UCSD-AML1 (cell line): ENCODE data around the gene DDR2.
"Not testable (repeated sequence)": the region's sequence is repeated elsewhere in the genome, so short reads cannot be mapped to it uniquely, and the experiment has no call there.

Source experiments
- DNase-seq: peaks from one replicate; lab custom pipeline; 2025; ENCODE audit not compliant: unreplicated experiment; lab: John Stamatoyannopoulos, UW

The DDR2 gene

DNA sequence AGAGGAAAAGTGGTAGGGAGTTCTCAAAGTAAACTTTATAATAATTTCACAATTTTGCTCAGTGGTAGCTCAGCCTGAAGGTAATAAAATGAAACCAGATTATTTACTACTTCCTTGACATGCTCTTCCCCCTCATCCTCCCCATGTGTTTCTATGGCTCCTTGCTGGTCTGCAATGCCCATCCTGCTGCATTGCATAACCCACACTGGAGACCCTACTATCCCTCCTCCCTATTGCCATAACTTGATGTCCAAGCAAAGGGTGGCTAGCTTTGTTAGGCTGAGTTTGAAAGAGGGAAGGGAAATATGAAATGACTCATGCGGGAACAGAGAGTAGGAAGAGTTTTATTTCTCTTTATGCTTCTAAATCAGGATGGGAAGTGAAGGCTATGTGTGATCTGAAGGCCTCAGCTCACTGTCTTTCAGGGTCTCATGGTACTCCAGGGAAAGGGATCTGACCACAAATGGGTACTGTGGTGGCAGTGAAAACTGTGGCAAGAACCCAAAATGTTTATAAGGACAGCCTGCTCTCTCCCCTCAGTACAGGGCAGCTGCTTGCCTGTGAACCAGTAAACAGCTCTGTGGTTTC, 121.8 kb downstream of the DDR2 start:
- no peak for DNase-seq

DNA sequence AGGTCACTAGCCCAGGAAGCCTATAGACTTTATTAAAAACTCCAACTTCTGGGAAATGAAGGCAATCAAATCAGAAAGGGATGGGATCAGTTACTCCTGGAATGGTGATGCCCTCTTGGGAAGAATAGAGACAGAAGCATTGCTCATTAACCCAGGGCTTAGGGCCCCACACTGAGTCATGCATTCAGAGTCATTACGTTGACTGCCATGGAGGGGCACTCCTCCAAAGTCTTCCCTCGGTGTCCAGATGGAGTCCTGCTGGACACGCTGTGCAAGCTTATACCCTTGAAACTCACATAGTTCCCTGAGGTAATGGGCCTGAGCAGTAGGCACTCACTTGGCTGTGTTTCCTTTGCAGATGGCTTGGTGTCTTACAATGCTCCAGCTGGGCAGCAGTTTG, 123.0 kb downstream of the DDR2 start:
- no peak for DNase-seq

DNA sequence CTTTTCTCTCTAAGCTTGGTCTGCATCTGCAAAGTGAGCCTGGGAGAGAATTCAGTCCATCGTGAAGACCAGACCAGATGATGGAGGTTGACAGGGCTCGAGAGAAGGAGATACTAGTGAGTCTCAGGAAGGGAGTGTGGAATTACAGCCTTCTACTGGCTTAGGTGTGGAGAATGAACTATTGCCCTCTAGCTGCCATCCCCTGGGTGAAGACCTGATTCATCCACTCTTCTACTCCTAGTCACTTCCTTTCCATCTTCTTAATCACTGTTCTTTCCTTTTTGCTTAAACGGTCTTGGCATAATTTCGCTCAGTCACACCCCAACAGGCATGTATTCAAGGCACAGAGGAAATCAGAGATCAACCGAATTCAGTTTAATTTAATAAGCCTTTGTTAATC, 124.3 kb downstream of the DDR2 start:
- DNase-seq = no peak

DNA sequence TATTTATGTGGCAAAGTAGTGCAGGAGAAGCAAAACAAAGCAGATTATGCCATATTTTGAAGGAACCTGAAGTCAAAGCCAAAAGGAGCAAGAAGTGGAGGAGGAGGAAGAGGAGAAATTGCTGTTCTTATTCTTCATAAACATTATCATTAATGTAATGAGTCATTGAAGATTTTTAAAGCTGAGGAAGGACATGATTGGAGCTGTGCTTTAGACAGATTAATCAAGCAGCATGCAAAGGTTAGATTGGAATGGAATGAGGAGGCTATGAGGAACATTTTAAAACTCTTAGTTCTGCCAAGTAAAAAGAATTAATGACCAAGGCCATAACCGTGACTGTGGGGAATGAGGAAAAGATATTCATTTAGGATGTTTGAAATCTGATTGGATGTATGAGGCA, 125.2 kb downstream of the DDR2 start:
- no peak for DNase-seq

DNA sequence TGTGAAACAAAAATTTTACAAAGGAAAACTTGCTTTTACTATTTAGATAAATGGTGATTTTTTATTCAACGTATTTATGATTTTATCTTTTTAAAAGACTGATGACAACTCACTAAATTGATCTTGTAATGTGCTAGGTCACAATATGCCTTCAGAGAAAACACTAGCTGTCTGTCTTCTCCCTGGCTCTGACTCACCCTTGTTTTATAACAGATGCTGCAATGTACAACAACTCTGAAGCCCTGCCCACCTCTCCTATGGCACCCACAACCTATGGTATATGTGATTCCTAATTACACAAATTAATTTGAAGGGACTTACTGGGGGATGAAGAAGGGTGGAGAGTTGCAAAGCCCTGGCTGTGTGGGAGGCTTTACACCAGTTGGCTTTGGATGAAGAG, 133.5 kb downstream of the DDR2 start:
- no peak for DNase-seq

DNA sequence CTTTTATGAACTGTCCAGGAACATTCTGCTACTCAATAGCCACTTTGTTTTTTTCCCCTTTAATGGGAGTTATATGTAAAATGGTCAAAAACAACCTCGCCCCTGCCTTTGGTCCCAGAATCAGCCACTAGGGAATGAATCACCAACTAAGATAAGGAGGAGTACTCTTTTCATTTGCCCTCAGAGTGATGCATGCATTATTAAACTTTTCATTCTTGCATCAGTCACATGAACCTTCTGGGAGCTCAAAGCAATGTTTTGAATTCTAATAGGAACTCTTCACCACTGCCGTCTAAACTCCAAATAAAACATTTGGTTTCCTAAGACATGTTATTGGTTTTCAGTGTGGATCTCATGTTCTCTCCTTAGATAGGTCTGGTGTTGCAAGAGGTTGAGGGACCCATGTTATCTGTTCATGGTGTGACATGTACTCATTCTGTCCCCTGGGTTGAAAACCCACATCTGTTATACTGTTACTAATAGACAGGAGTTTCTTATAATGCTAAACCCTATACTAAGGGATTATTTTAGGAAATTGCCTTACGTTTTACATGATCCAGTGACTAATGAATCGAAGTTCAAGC, 140.4 kb downstream of the DDR2 start:
- DNase-seq = no peak

DNA sequence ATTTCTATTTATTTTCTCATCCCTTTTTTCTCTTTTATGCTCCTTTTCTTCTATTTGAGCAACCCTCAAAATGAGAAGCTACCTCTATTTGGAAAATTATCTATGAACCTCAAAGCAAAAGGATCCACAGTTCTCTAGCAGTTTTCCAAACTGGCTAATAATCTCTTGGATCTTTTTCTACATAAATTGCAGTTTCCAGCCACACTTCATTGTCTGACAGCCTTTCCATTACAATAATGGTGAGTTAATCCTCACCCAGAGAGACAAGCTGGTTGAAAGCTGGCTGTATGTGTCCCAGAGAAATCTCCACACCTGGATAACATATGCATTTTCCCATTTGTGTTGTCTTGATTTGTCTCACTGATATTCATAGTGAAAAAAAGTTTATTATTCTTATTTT, 141.7 kb downstream of the DDR2 start:
- no peak for DNase-seq

DNA sequence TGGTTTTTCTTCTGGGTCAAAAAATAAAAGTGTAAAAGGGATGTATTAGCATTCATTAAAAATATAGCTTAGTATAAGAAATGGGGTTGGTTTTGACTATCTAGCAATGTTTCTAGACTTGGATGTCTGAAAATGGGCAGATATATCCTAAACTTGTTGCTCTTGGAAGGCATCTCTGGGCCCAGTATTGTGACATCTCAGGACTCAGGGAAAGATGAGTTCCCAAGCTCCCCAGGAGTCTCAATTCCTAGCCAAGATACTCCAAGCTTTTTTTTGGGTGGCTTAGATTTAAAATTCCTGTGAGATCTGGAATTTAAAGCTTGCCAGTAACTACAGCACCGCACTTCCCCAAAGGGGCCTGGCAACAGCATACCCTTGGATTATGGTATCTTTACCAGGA, 146.8 kb downstream of the DDR2 start:
- no peak for DNase-seq

DNA sequence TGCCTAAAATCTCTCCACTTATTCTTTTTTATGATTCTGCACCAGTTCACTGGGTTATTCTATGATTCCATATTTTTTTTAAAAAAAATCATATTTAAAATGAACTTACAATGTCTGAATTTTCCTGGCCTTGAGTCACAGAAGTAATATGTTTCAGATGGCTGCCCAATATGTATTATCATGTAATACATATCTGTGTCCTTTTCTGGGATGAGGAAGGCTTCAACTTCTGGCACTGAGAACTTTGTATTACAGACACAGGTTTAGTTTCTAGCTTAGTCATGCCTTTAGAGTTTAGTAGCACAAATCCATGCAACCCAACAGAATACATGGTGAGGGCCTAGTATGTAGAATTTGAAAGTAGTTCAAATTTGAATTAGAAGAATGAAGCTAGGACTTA, 150.4 kb downstream of the DDR2 start:
- no peak for DNase-seq

DNA sequence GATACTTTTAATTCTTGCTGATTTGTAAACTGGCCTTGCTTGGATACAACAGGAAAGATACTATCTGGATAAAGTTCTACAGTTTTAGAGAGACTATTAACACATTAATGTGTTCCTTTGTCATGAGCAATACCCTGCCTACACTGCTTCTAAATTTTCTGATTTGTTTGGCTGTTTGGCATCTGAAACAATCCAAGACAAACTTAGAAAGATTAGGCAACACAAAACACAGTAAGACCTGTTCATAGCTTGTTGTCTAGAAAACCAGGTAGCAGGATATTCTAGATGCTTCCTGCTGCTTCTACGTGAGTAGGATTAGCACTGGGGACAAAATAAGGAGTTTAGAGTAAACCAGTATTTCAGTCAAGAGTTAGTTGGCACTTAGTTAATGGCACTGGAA, 152.7 kb downstream of the DDR2 start:
- DNase-seq = not testable (repeated sequence)

DNA sequence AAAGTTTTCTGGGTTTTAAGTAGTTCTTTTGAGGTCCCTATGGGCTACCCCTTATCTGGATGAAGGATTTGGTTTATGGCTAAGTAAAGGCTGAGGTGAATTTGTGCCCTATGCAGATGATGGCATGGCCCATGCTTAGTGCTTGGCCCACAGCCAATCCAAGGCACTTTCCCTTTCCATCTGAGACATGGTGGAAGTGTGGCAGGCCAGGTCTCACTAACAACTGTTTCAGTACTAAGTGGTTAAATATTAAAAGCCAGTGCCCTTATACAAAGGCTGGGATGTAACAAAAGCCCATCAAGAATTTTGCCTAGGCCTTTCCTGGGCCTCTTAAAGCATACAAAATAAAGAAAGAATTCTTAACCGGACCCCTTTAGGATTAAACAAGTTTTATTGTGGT, 156.5 kb downstream of the DDR2 start:
- DNase-seq = not testable (repeated sequence)

DNA sequence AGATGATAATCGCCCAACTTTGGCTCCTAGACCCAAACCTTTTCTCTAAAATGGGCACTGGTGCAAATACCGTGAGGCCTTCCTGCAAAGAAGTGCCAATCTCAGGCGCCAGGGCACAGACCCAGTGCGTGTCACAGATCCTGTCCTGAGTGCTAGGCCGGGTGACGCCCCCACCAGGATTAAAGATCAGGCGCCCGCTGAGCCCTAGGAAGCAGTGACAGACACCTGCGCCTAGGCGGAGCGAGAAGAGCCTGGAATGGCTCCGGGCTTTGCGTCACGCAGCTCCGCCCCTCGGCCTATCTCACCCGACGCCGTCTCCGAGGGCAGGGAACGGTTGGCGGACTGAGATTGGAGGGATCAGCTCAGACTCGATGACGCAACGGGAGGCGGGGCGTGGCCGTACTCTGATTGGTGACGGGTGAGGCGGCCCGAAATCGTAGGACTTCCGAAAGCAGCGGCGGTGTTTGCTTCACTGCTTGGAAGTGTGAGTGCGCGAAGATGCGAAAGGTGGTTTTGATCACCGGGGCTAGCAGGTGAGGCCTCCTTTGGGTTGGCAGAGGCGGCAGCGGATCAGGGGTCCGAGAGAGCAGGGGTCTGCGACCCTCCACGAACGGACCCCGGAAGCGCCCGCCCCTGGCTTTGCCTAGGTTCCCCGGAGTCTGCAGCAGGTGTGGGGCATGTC, 158.2 kb downstream of the DDR2 start, which contains the start of gene HSD17B7:
Gene HSD17B7 (plus strand): TSS at position 400 of the 682 bp plus-strand sequence. CDS start 99 bp downstream, at position 499.
- DNase-seq = peak; percentile 70

DNA sequence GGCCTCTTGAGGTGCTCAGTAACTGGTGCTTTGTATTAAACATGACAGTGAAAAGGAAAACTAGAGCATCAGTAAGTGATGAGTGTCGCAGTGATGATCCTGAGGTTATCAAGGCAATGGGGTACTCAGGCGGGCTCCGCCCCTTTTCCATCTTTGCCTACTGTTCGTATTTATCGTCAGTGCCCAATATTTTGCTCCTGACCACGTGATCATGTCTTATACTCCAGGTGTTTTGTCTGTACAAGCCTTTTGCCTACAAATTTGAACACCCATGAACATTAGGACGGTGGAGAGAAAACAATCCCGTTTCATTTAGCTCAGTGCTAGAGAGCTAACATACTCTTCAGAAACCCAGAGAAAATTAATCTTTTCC, 158.7 kb downstream of the DDR2 start:
- not testable (repeated sequence) for DNase-seq

DNA sequence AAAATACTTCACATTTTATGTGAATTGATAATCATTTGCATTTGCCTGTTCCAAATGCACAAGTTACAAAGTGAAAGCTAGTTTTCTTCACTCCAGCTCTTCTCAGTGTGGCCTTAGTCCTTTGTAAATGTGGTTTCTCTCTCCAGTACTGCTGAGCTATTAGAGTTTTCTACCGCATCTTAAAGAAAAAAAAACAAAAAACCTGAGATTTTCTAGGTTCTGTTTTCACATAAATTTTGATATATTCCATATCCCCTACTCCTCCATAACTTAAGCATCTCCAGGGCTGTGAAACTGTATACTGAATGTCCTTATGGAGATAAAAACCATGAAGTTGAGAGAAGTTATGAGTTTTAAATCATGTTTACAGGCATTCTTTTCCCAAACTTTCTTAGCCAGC, 162.0 kb downstream of the DDR2 start:
- not testable (repeated sequence) for DNase-seq

DNA sequence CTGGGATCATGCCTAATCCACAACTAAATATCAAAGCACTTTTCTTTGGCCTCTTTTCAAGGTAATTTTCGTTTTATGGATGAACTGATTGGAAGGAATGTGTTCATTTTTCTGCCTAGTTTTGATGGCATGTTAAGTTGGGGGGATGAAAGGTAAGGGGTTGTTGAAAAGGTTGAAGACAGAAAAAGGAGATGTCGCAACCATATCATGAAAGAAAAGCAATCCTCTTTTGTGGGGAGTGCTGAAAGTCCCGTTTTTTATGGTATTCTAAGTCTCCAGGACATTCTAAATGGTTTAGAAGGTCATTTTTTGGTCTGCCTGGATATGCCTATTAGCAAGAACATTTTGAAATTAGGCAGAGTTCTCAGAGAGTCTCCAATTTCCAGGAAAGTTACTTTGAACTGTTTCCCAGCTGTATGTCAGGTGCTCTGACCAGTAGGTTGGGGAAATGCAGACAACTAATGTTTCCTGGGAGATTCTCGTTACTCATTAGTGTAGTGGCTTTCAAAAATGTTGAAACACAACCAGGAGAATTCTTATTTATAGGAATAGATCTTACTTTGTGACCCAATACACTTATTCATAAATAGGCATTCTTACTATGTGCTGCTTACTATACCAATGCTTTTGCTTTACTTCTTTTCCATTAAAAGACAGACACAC, 164.5 kb downstream of the DDR2 start:
- DNase-seq = not testable (repeated sequence)

DNA sequence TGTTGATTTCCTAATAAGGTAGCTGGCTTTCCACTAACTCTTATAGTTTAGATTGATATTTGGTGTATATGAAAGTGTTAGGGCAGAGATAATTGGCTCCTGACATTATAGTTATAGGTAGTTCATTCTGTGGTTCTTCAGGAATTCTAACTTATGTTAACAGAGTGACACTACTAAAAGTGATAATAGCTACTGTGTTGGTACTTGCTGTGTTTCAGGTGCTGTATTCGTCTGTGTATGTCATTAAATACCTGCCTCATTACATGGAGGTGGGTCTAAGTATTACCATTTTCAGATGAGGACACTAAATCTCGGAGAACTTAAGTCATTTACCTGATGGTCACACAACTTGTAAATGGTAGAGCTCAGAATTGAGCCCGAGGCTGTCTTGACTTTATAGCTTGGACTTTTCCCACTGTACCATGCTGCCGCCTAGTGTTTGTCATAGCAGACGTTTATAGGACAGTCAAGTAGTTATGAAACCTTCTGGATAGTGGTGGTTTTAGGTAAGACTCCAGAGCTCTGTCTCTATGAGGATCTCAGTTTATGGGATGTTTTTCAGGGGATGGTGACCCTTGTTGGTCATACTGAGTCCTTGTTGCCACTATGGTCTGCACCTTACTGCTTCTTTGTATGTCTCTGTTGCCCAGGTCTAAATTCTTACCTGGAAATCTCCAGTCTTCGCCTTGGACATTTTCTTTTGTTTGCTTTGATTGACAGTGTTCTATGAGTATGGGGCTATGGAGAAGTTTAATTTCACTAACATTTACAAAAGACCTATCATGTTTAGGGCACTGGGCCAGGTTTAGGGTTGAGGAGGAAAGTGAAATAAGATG, 167.9 kb downstream of the DDR2 start:
- DNase-seq = not testable (repeated sequence)

DNA sequence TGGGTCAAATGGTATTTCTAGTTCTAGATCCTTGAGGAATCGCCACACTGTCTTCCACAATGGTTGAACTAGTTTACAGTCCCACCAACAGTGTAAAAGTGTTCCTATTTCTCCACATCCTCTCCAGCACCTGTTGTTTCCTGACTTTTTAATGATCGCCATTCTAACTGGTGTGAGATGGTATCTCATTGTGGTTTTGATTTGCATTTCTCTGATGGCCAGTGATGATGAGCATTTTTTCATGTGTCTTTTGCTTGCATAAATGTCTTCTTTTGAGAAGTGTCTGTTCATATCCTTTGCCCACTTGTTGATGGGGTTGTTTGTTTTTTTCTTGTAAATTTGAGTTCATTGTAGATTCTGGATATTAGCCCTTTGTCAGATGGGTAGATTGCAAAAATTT, 175.2 kb downstream of the DDR2 start:
- not testable (repeated sequence) for DNase-seq

DNA sequence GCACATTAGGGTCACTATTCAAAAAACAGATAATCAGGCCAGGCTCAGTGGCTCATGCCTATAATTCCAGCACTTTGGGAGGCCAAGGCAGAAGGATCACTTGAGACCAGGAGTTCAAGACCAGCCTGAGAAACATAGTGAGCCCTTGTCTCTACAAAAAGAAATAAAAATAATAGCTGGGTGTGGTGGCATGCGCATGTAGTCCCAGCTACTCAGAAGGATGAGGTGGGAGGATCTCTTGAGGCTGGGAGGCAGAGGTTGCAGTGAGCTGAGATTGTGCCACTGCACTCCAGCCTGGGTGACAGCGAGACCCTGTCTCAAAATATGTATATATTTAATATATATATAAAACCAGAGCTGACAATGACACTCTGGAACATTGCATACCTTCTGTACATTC, 180.1 kb downstream of the DDR2 start:
- DNase-seq = not testable (repeated sequence)

DNA sequence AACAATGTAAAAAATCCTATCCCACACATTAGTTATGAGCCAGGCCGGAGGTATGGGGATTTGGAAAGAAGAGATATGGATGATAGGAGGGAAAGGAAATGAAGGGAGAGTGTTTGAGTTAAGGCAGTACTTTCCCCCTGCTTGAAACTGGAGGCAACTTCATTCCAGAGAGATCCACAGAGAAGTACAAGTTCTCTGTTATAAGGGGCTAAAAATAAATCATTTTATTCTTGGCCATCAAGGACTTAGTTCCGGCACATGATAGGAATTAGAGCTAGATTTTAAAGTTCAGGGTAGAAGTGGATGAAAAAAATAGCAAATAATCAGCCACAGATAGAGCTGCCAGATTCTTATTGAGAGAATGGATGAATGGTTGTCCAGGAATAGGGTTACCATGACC, 185.9 kb downstream of the DDR2 start:
- not testable (repeated sequence) for DNase-seq

DNA sequence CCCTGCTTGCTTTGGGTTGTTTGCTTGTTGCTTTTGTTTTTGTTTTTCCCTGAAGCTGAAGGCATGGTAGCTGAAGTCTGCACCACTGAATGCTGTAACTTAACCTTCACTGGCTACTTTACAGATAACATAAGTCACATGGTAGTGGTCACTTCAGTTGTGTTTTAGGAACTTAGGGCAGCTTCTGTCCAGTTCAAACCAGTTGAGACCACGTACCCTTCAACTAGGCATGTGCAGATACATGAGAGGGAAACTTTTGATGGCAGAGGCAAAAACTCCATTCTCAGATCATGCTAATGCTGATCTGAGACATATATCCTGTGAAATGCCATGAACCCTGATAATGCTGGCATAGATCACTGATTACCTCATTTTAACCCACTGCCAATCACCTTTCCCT, 186.4 kb downstream of the DDR2 start:
- not testable (repeated sequence) for DNase-seq
